Large intestine (tissue), 3 donors: Measurements from ENCODE around the gene MGRN1. TPM values are rescaled to one million over a fixed set of nuclear protein-coding genes. Genes with fewer than 3 reads are reported as not detected.

ENCODE experiments used
- DNase-seq, 2 donors: peaks; one replicate each; pipeline versions ENCODE4 v3.0.0 to v3.0.0-alpha.2; 2013
- H3K27ac ChIP-seq: one replicate; pipeline ENCODE4 v1.5.1; 2013; ENCODE audit warnings: low read length
- H3K27me3 ChIP-seq: 2 replicates; pipeline ENCODE4 v1.6.1; 2013; ENCODE audit warnings: low read length; ENCODE audit not compliant: control insufficient read depth, insufficient read depth
- H3K36me3 ChIP-seq: 2 replicates; pipeline ENCODE4 v1.6.1; 2013; ENCODE audit warnings: low read length; ENCODE audit not compliant: control insufficient read depth, insufficient read depth
- H3K4me1 ChIP-seq: one replicate; pipeline ENCODE4 v1.6.1; 2013; ENCODE audit warnings: low read length; ENCODE audit not compliant: control insufficient read depth, insufficient read depth
- H3K4me3 ChIP-seq: one replicate; pipeline ENCODE4 v1.5.1; 2013; ENCODE audit warnings: low read length
- H3K9me3 ChIP-seq: one replicate; pipeline ENCODE4 v1.6.1; 2013; ENCODE audit warnings: mild to moderate bottlenecking, low read depth, low read length, moderate library complexity; ENCODE audit not compliant: control insufficient read depth
- WGBS: methylation state at CpG from one replicate; pipeline ENCODE4 v1.1.5; 2013; ENCODE audit warnings: low lambda C conversion rate; ENCODE audit not compliant: insufficient coverage; 5-methylcytosine and 5-hydroxymethylcytosine counted together
- polyA plus RNA-seq: library from polyadenylated mRNA; unstranded; fragments of 120-200 nt; gene quantifications from one replicate; pipeline ENCODE4 v1.2.1, GENCODE V29; 2013

Gene MGRN1
- polyA plus RNA-seq, 1 donor = 52.9 TPM

GRCh38 chr16:4694642-4695451 is 70.2 kb downstream of the MGRN1 start:
- peak overlapping the region; percentile 78 for H3K4me3 ChIP-seq
- peaks cover 29% of the 10 kb centered on the region for H3K4me1 ChIP-seq
- H3K27ac ChIP-seq = peak overlapping the region; percentile 43
- H3K27me3 ChIP-seq = no peaks in the 10 kb centered on the region
- peaks cover 58% of the 10 kb centered on the region for H3K36me3 ChIP-seq
- no peak for DNase-seq
- peaks cover 3% of the 10 kb centered on the region for H3K9me3 ChIP-seq
- WGBS = no CpG with 5 or more reads among the region's 26 CpGs

DNA sequence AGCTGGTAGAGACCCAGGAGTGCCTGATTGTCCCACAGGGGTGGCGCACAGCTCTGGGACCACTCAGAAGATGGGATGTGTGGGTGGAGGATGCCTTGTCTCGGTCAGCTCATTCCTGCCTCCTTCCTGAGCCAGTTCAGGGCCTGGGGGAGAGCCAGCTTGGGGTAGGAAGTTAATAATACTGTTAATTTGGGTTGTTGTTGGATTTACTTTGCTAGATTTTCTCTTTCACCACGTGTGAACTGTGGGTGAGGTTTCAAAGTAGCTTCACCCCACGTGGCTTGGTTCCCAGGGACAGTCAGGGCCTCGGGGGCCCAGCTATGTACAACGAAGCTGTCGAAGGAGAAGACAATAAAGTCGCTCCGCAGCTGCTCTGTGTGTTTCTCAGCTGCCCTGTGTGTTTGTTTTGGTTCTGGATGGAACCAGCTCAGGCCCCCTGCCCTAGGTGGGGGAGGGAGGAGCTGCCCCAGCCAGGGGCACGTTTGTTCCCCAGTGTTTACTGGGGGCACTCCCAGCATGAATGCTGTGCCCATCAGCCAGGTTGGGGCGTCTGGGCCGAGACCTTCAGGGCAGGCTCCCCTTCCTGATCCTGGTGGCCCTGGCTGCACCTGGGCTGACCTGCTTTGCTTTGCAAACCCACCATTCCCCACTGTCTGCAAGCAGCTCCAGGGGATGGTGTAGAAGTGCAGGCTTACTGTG is 71.0 kb downstream of the MGRN1 start:
- no CpG with 5 or more reads among the region's 12 CpGs for WGBS
- no peak for DNase-seq
- no peak overlapping the region for H3K27ac ChIP-seq
- no peaks in the 10 kb centered on the region for H3K27me3 ChIP-seq
- H3K36me3 ChIP-seq = peaks cover 60% of the 10 kb centered on the region
- peaks cover 29% of the 10 kb centered on the region for H3K4me1 ChIP-seq
- H3K9me3 ChIP-seq = peaks cover 3% of the 10 kb centered on the region
- H3K4me3 ChIP-seq = no peak overlapping the region

DNA sequence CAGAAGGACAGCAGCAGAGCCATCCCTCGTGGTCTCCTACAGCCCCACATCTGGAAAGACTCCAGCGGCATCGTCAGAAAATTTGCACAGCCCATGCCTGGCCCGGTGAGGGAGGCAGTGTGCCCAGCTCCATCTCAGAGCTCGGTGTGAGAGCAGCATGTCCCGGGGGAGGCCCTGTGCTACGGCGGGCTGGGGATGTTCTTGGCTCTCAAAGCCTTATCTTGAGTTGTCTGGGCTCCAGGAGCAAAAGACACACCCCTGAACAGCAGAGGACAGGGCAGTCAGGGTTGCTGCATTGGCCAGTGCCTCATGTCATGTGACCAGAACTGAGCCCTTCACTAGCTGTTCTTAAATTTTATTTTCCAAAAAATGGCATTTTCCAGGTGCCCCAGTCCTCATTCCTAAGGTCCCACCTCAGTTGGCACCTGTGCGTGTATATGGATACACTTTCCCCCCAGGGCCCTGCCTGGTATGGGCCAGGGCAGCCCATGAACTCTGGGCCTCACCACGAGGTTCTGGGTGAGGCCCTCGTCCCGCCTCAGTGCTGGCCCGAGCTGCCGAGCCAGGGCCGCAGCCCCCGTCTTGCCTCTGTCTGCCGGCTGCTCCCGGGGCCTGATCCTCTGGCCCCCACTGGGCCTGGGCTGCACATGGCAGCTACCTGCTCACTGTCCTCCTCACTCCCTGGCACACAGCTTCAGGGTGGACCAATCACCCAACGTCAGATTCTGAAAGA is 71.7 kb downstream of the MGRN1 start:
- Histone ChIP-seq H3K4me1 (peaks cover 31% of the 10 kb centered on the region), H3K27ac (no peak overlapping the region), H3K36me3 (peaks cover 66% of the 10 kb centered on the region), H3K4me3 (no peak overlapping the region), H3K27me3 (no peaks in the 10 kb centered on the region), H3K9me3 (peaks cover 3% of the 10 kb centered on the region)
- WGBS = no CpG with 5 or more reads among the region's 19 CpGs
- DNase-seq = no peak

DNA sequence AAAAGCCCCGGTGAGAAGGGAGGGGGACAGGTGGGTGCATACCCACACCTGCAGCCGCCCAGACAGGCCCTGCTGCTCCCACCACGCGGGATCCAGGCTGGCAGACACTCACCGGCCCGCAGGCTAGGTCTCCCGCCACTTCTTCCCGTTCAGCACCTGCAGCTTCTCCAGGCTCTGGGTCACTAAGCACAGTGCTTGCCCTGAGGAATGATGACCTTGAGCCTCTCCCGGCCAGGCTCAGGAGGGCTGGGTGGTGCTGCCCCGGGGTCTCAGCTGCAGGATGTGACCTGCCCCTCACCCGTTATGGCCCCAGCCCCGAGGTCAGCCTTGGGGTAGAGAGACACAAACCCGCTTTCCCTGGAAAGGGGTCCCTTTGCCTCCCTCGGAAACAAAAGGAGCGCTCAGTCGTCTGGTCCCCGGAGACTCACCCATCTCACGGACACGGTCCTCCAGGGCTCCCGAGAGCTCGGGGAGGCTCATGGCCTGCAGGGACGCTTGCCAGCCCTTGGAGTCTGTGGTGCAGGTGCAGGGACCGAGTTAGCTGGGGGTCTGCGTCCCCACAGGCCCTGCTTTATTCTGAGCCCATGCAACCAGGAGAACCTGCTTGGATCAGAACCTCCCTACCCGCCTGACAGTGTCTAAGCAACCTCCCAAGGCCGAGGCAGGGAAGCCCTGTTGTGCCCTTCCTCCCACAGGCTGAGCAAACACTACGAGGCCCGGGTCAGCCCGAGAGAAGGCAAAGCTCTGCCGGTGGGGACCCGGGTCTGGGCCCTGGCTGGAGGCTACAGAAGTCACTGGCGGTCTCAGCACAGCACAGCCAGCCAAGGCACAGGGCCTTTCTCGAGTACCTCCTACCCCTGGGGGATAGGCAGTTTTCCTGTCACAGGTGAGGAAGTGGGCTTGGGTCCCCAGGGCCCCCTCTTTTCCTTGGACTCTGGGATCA is 72.5 kb downstream of the MGRN1 start:
- Histone ChIP-seq H3K36me3 (peaks cover 72% of the 10 kb centered on the region), H3K27ac (no peak overlapping the region)

GRCh38 chr16:4697848-4698291 is 73.2 kb downstream of the MGRN1 start:
- H3K4me1 ChIP-seq = peaks cover 40% of the 10 kb centered on the region
- peaks cover 3% of the 10 kb centered on the region for H3K9me3 ChIP-seq
- DNase-seq = no peak
- no peak overlapping the region for H3K27ac ChIP-seq
- WGBS = no CpG with 5 or more reads among the region's 9 CpGs
- H3K27me3 ChIP-seq = no peaks in the 10 kb centered on the region
- H3K4me3 ChIP-seq = no peak overlapping the region
- H3K36me3 ChIP-seq = peaks cover 73% of the 10 kb centered on the region

More for the DNA sequence above, 72.5 kb downstream of the MGRN1 start:
- Histone ChIP-seq H3K4me1 (peaks cover 39% of the 10 kb centered on the region), H3K4me3 (no peak overlapping the region), H3K9me3 (peaks cover 3% of the 10 kb centered on the region), H3K27me3 (no peaks in the 10 kb centered on the region)
- WGBS = no CpG with 5 or more reads among the region's 33 CpGs
- DNase-seq = no peak

- no peaks in the 10 kb centered on the region for H3K9me3 ChIP-seq
- WGBS = no CpG with 5 or more reads among the region's 36 CpGs
- H3K4me1 ChIP-seq = peaks cover 42% of the 10 kb centered on the region
- peaks cover 73% of the 10 kb centered on the region for H3K36me3 ChIP-seq
- H3K27me3 ChIP-seq = no peaks in the 10 kb centered on the region
- no peak overlapping the region for H3K4me3 ChIP-seq
- no peak for DNase-seq
- H3K27ac ChIP-seq = no peak overlapping the region
Measured at GRCh38 chr16:4698321-4699045, 73.9 kb downstream of the MGRN1 start.

DNA sequence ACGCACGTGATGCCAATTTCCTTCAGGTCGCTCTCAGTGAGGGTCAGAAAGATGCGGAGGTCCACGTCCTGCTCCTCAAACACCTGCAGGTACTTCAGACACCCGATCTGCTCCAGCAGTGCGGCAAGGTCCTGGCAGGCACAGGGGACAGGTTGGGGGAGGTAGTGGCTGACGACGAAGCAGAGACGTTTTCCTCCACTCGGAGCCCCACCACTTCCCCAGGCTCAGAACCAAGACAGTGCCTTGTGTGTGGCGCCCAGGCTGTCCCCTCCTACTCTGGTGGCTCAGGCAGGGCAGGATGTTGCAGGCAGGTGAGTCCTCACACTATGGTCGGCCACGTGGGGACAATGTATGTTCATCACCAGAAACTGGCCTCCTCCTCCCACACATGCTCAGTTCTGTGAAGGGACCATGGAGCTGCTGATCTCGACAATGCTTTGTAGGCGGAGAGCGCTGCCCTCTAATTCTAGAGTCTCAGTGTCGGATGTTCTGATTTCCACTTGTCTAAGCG is 74.5 kb downstream of the MGRN1 start:
- H3K27ac ChIP-seq = no peak overlapping the region
- DNase-seq = no peak
- H3K4me1 ChIP-seq = peaks cover 42% of the 10 kb centered on the region
- no peak overlapping the region for H3K4me3 ChIP-seq
- no peaks in the 10 kb centered on the region for H3K27me3 ChIP-seq
- peaks cover 77% of the 10 kb centered on the region for H3K36me3 ChIP-seq
- WGBS = no CpG with 5 or more reads among the region's 19 CpGs
- no peaks in the 10 kb centered on the region for H3K9me3 ChIP-seq

GRCh38 chr16:4700380-4700996 is 75.9 kb downstream of the MGRN1 start:
- no peak overlapping the region for H3K4me3 ChIP-seq
- WGBS = no CpG with 5 or more reads among the region's 13 CpGs
- DNase-seq = no peak
- no peak overlapping the region for H3K27ac ChIP-seq
- peaks cover 33% of the 10 kb centered on the region for H3K4me1 ChIP-seq
- no peaks in the 10 kb centered on the region for H3K9me3 ChIP-seq
- H3K27me3 ChIP-seq = no peaks in the 10 kb centered on the region
- peaks cover 84% of the 10 kb centered on the region for H3K36me3 ChIP-seq
